Measurements from ENCODE around the gene PTCD2.

The PTCD2 gene

DNA sequence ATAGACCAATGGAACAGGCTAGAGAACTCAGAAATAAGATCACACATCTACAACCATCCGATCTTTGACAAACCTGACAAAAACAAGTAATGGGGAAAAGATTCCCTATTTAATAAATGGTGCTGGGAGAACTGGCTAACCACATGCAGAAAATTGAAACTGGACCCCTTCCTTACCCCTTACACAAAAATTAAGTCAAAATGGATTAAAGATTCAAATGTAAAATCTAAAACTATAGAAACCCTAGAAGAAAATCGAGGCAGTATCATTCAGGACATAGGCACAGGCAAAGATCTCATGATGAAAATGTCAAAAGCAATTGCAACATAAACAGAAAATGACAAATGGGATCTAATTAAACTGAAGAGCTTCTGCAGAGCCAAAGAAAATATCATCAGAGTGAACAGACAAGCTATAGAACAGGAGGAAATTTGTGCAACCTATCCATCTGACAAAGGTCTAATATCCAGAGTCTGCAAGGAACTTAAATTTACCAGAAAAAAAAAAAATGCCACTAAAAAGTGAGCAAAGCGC lies 43.9 kb upstream of the PTCD2 start:
- DNase-seq (ENCODE audit: low read depth in 1 of 2, low spot score in 1 of 2), result no peak
- H3K4me3 ChIP-seq (replicated peaks; ENCODE audit: insufficient read depth, low read length), result no peak overlapping the region
- no peaks in the 10 kb centered on the region for H3K27me3 ChIP-seq (ENCODE audit: insufficient read depth, poor library complexity, severe bottlenecking)
- TF ChIP-seq GABPA (IDR thresholded peaks at IDR 0.05; ENCODE audit: low read depth) (no peak), REST (IDR thresholded peaks at IDR 0.05; ENCODE audit: insufficient replicate concordance, low read depth) (no peak)
- TF ChIP-seq, protein P1, sequence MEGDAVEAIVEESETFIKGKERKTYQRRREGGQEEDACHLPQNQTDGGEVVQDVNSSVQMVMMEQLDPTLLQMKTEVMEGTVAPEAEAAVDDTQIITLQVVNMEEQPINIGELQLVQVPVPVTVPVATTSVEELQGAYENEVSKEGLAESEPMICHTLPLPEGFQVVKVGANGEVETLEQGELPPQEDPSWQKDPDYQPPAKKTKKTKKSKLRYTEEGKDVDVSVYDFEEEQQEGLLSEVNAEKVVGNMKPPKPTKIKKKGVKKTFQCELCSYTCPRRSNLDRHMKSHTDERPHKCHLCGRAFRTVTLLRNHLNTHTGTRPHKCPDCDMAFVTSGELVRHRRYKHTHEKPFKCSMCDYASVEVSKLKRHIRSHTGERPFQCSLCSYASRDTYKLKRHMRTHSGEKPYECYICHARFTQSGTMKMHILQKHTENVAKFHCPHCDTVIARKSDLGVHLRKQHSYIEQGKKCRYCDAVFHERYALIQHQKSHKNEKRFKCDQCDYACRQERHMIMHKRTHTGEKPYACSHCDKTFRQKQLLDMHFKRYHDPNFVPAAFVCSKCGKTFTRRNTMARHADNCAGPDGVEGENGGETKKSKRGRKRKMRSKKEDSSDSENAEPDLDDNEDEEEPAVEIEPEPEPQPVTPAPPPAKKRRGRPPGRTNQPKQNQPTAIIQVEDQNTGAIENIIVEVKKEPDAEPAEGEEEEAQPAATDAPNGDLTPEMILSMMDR (IDR thresholded peaks at IDR 0.05; ENCODE audit: insufficient read depth, low read length), result no peak
- H3K27ac ChIP-seq (replicated peaks), result no peak overlapping the region

DNA sequence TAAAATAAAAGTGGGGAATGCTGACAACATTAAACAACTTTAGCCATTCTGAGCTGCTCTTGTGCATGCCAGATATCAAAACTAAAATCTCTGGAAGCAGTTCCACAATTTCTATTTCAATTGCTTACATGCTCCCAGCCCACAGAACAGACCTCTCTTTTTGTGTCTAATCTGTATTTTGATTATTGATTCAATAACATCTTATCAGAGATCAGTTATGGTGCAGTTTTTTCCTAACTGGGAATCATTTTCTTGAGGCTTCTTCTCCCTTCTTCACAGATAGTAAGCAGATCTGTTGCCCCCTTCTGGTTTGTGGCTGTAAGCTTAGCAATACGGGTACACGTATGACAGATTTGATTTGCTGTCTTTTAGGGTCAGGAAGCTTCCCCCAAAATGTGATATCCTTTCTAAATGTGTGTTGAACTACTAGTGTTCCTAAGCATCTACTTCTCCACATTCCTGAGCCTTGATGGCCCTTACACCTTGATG lies 39.5 kb upstream of the PTCD2 start:
- no peak for TF ChIP-seq REST (IDR thresholded peaks at IDR 0.05; ENCODE audit: insufficient replicate concordance, low read depth)
- TF ChIP-seq, protein P1 (IDR thresholded peaks at IDR 0.05; ENCODE audit: insufficient read depth, low read length), result no peak
- no peak for TF ChIP-seq POLR2AphosphoS5 (IDR thresholded peaks at IDR 0.05; ENCODE audit: low read depth)
- TF ChIP-seq SPI1 (IDR thresholded peaks at IDR 0.05; ENCODE audit: borderline replicate concordance, low read depth), result no peak
- no peak for TF ChIP-seq GABPA (IDR thresholded peaks at IDR 0.05; ENCODE audit: low read depth)
- DNase-seq (ENCODE audit: low read depth in 1 of 2, low spot score in 1 of 2), result no peak
- H3K4me3 ChIP-seq (replicated peaks; ENCODE audit: insufficient read depth, low read length), result no peak overlapping the region
- no peaks in the 10 kb centered on the region for H3K27me3 ChIP-seq (ENCODE audit: insufficient read depth, poor library complexity, severe bottlenecking)
- no peak overlapping the region for H3K27ac ChIP-seq (replicated peaks)

DNA sequence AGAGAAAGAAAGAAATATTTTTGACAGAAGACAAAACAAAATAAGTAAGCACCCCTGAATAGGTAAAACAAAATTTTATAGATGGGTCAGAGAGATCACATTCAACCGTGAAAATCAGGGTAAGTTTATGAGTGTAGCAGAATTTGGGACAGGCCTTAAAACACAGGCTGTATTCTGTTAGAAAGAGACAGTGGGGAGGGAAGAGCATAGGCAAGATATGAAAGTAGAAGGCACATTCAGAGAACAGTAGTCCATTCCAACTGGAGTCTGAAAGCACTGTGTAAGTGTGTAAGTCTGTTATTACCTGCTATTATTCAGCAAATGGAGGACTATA lies 38.8 kb upstream of the PTCD2 start:
- H3K27me3 ChIP-seq (ENCODE audit: insufficient read depth, poor library complexity, severe bottlenecking), result no peaks in the 10 kb centered on the region
- TF ChIP-seq, protein P1 (IDR thresholded peaks at IDR 0.05; ENCODE audit: insufficient read depth, low read length), result no peak
- TF ChIP-seq REST (IDR thresholded peaks at IDR 0.05; ENCODE audit: insufficient replicate concordance, low read depth), result no peak
- no peak for TF ChIP-seq SPI1 (IDR thresholded peaks at IDR 0.05; ENCODE audit: borderline replicate concordance, low read depth)
- no peak for TF ChIP-seq GABPA (IDR thresholded peaks at IDR 0.05; ENCODE audit: low read depth)
- TF ChIP-seq POLR2AphosphoS5 (IDR thresholded peaks at IDR 0.05; ENCODE audit: low read depth), result no peak
- no peak for DNase-seq (ENCODE audit: low read depth in 1 of 2, low spot score in 1 of 2)
- H3K27ac ChIP-seq (replicated peaks), result no peak overlapping the region
- no peak overlapping the region for H3K4me3 ChIP-seq (replicated peaks; ENCODE audit: insufficient read depth, low read length)

All from HL-60 (cell line).